SK-N-MC (cell line): ENCODE data around the gene HSPA8.
A peak's percentile ranks its signal among the peaks of the same experiment; 100 is the strongest.

Source experiments
- DNase-seq: peaks from one replicate; pipeline ENCODE4 v3.0.0-alpha.2; 2011; ENCODE audit warnings: low read depth, low spot score
- H3K27ac ChIP-seq: fragments of 200-600 bp; sonication (generic); 2 replicates; pipeline ENCODE4 v1.5.1; 2016; ENCODE audit warnings: mixed run types
- H3K36me3 ChIP-seq: fragments of 200-600 bp; sonication (generic); 2 replicates; pipeline ENCODE4 v1.6.1; 2017; ENCODE audit warnings: antibody characterized with exemption, low read length, mixed read lengths; ENCODE audit not compliant: insufficient read depth
- H3K4me3 ChIP-seq: fragments of 200-600 bp; sonication (generic); 2 replicates; pipeline ENCODE4 v1.5.1; 2016
- H3K9ac ChIP-seq: fragments of 200-600 bp; sonication (generic); 2 replicates; pipeline ENCODE4 v1.8.0; 2017; ENCODE audit warnings: mixed run types, mixed read lengths; ENCODE audit not compliant: insufficient read length
- H3K9me3 ChIP-seq: fragments of 200-600 bp; sonication (generic); 2 replicates; pipeline ENCODE4 v1.6.1; 2017; ENCODE audit warnings: low read depth, mild to moderate bottlenecking, antibody characterized with exemption, low read length, moderate library complexity, mixed read lengths
- EZH2 ChIP-seq: fragments of 200-600 bp; sonication (generic); IDR thresholded peaks from one replicate; pipeline ENCODE4 v1.6.1; 2017; ENCODE audit warnings: antibody characterized with exemption
- FOXP2 ChIP-seq: optimal IDR thresholded peaks from 2 replicates; pipeline ENCODE3; 2011; ENCODE audit warnings: mild to moderate bottlenecking, moderate library complexity; ENCODE audit not compliant: insufficient read depth; ENCODE audit errors: extremely low read length, control extremely low read depth
- POLR2AphosphoS5 ChIP-seq: IDR thresholded peaks from 2 replicates; pipeline ENCODE4 v1.6.1; 2012; ENCODE audit warnings: mild to moderate bottlenecking, low read depth, low read length, borderline replicate concordance

The HSPA8 gene

DNA sequence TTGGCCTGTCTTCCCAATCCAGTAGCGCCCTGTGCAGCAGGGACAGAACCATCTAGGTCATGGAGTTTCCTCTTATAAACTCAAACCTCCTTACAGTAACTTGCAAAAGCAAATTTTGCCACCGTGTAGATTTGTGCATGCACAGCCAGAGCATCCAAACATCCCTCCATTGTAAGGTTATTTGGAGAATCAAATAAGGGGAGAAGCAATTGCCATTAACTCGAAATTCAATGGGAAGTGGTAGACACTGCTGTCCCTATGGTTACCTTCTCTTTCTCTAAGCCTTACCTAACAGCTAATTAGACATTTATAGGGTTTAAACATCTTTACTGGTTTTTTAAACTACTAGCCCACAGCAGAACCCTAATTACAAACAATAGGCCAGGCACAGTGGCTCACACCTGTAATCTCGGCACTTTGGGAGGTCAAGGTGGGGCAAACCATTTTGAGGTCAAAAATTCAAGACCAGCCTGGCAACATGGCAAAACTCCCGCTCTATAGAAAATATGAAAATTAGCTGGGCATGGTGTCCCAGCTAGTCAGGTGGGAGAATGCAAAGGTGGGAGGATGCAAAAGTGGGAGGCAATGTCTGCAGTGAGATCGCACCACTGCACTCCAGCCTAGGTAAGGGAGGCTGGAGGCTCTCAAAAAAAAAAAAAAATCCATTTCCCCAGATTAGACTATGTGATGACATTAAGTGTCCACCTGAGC lies 6.6 kb downstream of the HSPA8 start:
- Histone ChIP-seq H3K9me3 (no peaks in the 10 kb centered on the region), H3K4me3 (no peak overlapping the region), H3K27ac (peak overlapping the region; percentile 44), H3K36me3 (peaks cover 54% of the 10 kb centered on the region), H3K9ac (no peak overlapping the region)
- DNase-seq, result no peak
- TF ChIP-seq FOXP2, result no peak
- TF ChIP-seq POLR2AphosphoS5, result no peak; the same call in 1 of the 2 replicates
- no peak for TF ChIP-seq EZH2

DNA sequence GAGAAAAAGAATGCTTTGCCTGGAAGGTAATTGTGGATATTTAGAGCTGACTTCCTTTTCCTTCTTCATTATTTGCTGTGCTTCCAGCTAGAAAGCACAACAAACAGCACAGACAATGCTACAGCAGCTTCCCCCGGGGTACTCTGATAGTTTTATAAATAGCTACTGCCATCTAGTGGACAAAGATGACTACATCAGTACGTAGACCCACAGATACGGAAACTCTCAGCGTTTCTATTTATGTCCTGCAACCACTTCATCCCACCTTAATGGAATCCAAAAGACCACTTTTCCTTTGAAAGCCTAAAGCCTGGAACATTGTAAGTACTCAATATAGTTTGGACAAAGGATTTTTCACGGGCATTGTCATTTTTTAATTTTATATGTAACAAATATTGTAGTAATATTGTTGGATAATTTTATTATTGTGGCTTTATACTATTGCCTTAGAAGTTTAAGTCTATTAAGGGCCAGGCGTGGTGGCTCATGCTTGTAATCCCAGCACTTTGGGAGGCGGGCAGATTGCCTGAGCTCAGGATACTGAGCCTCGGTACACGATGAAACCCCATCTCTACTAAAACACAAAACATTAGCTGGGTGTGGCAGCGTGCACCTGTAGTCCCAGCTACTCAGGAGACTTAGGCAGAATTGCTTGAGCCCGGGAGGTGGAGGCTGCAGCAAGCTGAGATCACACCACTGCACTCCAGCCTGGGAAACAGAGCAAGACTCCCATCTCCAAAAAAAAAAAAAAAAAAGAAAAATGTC lies 7.5 kb downstream of the HSPA8 start:
- TF ChIP-seq EZH2, result no peak
- peak; percentile 80 for TF ChIP-seq POLR2AphosphoS5
- H3K4me3 ChIP-seq, result no peak overlapping the region
- peaks cover 45% of the 10 kb centered on the region for H3K36me3 ChIP-seq
- DNase-seq, result no peak
- H3K9ac ChIP-seq, result no peak overlapping the region
- H3K9me3 ChIP-seq, result no peaks in the 10 kb centered on the region
- H3K27ac ChIP-seq, result peak overlapping the region; percentile 44; the same call in 1 of the 2 replicates

DNA sequence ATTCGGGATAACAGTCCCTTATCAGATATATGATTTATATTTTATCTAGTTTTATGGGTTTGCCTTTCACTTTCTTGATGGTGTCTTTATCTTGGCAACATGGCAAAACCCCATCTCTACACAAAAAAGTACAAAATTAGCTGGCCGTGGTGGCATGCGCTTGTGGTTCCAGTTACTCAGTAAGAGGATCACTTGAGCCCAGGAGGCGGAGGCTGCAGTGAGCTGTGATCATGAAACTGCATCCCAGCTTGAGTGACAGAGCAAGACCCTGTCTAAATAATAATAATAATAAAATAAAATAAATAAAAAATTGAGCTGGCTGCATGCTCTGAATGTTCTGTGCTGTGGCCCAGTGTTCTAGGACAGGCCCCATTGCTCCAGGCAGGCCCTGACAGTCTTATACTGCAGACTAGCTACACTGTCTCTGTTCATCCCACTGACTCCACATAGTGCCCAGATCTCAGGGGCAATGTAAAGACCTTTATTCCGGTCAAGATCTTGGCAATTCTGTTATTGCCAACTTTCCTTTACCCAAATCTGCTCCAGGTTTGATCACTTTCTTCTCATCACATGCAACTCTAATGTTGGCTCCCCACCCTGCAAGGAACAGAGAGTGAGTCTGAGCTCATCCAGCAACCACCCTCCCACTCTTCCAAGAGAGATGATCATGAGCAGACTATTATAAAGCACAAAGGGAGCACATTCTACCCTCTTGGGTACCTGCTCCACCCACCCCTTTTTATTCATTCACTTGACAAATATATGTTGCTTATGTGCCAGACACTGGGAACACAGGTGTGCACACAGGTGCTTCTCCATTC lies 8.8 kb downstream of the HSPA8 start:
- Histone ChIP-seq H3K4me3 (no peak overlapping the region), H3K27ac (peak overlapping the region; percentile 44), H3K9me3 (no peaks in the 10 kb centered on the region), H3K36me3 (peaks cover 32% of the 10 kb centered on the region), H3K9ac (no peak overlapping the region)
- TF ChIP-seq EZH2 (no peak), FOXP2 (no peak), POLR2AphosphoS5 (peak; percentile 49; the same call in 1 of the 2 replicates)
- DNase-seq, result no peak

DNA sequence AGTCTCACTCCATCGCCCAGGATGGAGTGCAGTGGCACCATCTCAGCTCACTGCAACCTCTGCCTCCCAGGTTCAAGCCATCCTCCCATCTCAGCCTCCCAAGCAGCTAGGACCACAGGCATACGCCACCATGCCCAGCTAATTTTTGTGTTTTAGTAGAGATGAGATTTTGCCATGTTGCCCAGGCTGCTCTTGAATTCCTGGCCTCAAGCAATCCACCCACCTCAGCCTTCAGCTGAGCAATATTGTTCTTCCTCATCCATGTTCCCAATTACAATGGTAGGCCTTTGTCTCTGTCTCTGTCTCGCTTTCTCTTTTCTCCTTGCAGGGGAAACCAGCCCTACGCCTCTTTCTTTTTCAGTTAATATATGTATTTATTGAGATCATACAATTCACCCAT lies 10.3 kb downstream of the HSPA8 start:
- Histone ChIP-seq H3K9ac (no peak overlapping the region), H3K27ac (no peak overlapping the region), H3K9me3 (no peaks in the 10 kb centered on the region), H3K36me3 (peaks cover 17% of the 10 kb centered on the region), H3K4me3 (no peak overlapping the region)
- TF ChIP-seq POLR2AphosphoS5 (no peak), FOXP2 (no peak), EZH2 (no peak)
- no peak for DNase-seq

DNA sequence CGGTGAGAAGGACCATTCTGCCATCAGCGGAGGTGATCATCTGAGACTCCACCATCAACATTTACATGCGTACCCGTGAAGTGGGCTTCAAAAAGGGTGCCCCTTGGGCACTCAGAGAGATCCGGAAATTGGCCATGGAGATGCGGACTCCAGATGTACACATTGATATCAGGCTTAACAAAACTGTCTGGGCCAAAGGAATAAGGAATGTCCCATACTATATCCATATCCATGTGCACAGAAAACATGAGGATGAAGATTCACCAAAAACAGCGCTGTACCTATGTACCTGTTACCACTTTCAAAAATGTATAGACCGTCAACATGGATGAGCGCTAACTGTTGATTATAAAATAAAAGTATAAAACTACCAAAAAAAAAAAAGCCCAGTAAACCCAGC lies 10.8 kb downstream of the HSPA8 start:
- H3K9me3 ChIP-seq, result no peaks in the 10 kb centered on the region
- no peak overlapping the region for H3K4me3 ChIP-seq
- peaks cover 12% of the 10 kb centered on the region for H3K36me3 ChIP-seq
- no peak for DNase-seq
- no peak overlapping the region for H3K9ac ChIP-seq
- TF ChIP-seq FOXP2 (no peak), EZH2 (no peak), POLR2AphosphoS5 (no peak)
- H3K27ac ChIP-seq, result no peak overlapping the region

DNA sequence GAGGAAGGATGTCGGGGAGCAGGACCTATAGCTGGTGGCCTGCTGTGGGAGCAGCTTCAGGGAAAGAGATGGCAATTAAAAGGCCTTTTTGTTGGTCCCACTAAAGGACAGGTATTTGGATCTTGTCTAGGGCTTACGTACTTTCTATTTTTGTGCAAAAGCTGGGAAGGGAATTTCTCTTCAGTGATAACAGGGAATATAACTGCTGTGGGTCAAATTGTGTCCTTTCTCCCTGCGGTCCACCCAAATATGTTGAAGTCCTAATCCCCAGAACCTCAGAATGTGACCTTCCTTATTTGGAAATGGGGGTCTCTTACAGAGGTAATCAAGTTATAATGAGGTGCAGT lies 14.0 kb downstream of the HSPA8 start:
- Histone ChIP-seq H3K36me3 (no peaks in the 10 kb centered on the region), H3K9ac (no peak overlapping the region), H3K27ac (no peak overlapping the region), H3K4me3 (no peak overlapping the region), H3K9me3 (no peaks in the 10 kb centered on the region)
- DNase-seq, result no peak
- TF ChIP-seq EZH2 (no peak), FOXP2 (no peak), POLR2AphosphoS5 (no peak)

DNA sequence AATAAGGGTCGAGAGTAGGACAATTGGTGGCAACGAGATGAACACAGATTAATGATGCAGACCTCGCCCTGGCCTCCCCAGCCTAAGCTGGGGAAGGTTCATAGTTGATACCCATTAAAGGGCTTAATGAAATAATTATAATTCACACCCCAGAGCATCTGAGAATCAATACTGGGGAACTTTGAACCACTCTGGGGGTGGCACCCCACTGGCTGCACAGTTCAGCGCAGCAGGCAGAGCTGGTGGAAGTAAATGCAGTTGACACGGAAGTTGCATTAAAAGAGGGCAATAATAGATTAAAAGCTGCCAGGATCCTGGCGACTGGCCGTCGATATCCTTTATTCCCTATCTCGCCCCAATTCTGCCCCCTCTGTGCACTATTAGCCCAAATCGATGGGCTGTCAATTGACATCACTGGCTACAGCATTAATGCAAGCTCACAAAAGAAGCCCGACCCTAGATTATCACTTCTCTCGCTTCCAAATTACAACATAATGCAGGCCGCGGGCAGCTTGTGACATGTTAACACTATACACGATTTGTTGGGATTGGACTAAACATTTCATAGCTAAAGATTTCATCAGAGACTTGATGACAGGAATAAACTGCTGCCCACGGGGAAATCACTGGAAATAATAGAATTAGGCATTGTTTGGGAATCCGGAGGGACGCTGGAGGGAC lies 14.5 kb downstream of the HSPA8 start:
- H3K4me3 ChIP-seq, result no peak overlapping the region
- DNase-seq, result no peak
- no peaks in the 10 kb centered on the region for H3K36me3 ChIP-seq
- no peak overlapping the region for H3K27ac ChIP-seq
- H3K9ac ChIP-seq, result no peak overlapping the region
- TF ChIP-seq EZH2, result no peak
- no peak for TF ChIP-seq POLR2AphosphoS5
- TF ChIP-seq FOXP2, result no peak
- H3K9me3 ChIP-seq, result no peaks in the 10 kb centered on the region
